ENCODE results near the gene TAC4.
A peak's percentile ranks its signal among the peaks of the same experiment; 100 is the strongest.

The TAC4 gene

GRCh38 chr17:49866882-49867413, 19.1 kb upstream of the TAC4 start:
- no peak for TF ChIP-seq CTCF (IDR thresholded peaks at IDR 0.05; ENCODE audit: extremely low read depth, insufficient read depth, missing control alignments)
- DNase-seq (ENCODE audit: low spot score): no peak
- in situ Hi-C loops (cut with MboI; ENCODE audit: low pct_unique_long_range_greater_than_20kb, low sequenced_read_pairs, unreplicated experiment): no loop called here

- no peak for DNase-seq (ENCODE audit: low spot score)
- in situ Hi-C loops (cut with MboI; ENCODE audit: low pct_unique_long_range_greater_than_20kb, low sequenced_read_pairs, unreplicated experiment): no loop called here
- no peak for TF ChIP-seq CTCF (IDR thresholded peaks at IDR 0.05; ENCODE audit: extremely low read depth, insufficient read depth, missing control alignments)
These were observed 18.1 kb upstream of the TAC4 start for GRCh38 chr17:49866019-49866380.

GRCh38 chr17:49862781-49863331, 15.0 kb upstream of the TAC4 start:
- no peak for TF ChIP-seq CTCF (IDR thresholded peaks at IDR 0.05; ENCODE audit: extremely low read depth, insufficient read depth, missing control alignments)
- in situ Hi-C loops (cut with MboI; ENCODE audit: low pct_unique_long_range_greater_than_20kb, low sequenced_read_pairs, unreplicated experiment): loop anchor here (5.0 kb wide), 1 partner anchor 139 kb away; no protein-coding TSS in a partner anchor
- no peak for DNase-seq (ENCODE audit: low spot score)

GRCh38 chr17:49861150-49861884, 13.4 kb upstream of the TAC4 start:
- in situ Hi-C loops (cut with MboI; ENCODE audit: low pct_unique_long_range_greater_than_20kb, low sequenced_read_pairs, unreplicated experiment): loop anchor here (5.0 kb wide), 1 partner anchor 141 kb away; no protein-coding TSS in a partner anchor
- DNase-seq (ENCODE audit: low spot score): peak; percentile 84

GRCh38 chr17:49859991-49860953, 12.4 kb upstream of the TAC4 start:
- DNase-seq (ENCODE audit: low spot score): no peak
- TF ChIP-seq CTCF (IDR thresholded peaks at IDR 0.05; ENCODE audit: extremely low read depth, insufficient read depth, missing control alignments): no peak
- in situ Hi-C loops (cut with MboI; ENCODE audit: low pct_unique_long_range_greater_than_20kb, low sequenced_read_pairs, unreplicated experiment): loop anchor here (5.0 kb wide), 1 partner anchor 142 kb away; no protein-coding TSS in a partner anchor

More at GRCh38 chr17:49861150-49861884, 13.4 kb upstream of the TAC4 start:
- TF ChIP-seq CTCF (IDR thresholded peaks at IDR 0.05; ENCODE audit: extremely low read depth, insufficient read depth, missing control alignments): peak; percentile 82

GRCh38 chr17:49858796-49859195, 10.9 kb upstream of the TAC4 start:
- DNase-seq (ENCODE audit: low spot score): no peak
- in situ Hi-C loops (cut with MboI; ENCODE audit: low pct_unique_long_range_greater_than_20kb, low sequenced_read_pairs, unreplicated experiment): no loop called here
- TF ChIP-seq CTCF (IDR thresholded peaks at IDR 0.05; ENCODE audit: extremely low read depth, insufficient read depth, missing control alignments): no peak
